ENCODE data around the gene FAM204A.

FAM204A gene

DNA sequence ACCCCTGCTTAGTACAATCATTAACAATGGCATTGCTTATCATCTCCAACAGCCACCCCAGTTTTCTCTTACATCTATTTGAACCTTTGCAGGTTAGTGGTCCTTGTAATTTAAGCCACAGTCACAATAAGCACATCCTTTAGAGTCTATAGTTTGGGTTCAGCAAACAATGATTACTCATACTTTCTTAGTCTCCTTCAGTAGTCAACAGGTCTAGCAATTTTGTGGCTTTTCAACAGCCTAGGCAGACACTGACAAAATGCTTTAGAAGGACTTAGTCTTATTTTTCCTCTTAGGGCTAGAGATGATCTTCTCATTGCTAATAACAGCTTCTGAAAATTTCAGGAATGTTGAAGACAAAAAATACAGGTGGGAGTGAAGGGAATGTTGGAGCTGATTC lies 32.3 kb upstream of the FAM204A start:
- no peaks in the 10 kb centered on the region for H4K20me1 ChIP-seq (ENCODE audit: control insufficient read depth, insufficient read depth, low read depth, low read length)
- no peaks in the 10 kb centered on the region for H3K4me1 ChIP-seq (ENCODE audit: control insufficient read depth, low read length)
- no peak overlapping the region for H3K4me2 ChIP-seq (ENCODE audit: low read length)
- H3K36me3 ChIP-seq (ENCODE audit: control insufficient read depth, low read length): no peaks in the 10 kb centered on the region
- no peaks in the 10 kb centered on the region for H3K9me3 ChIP-seq (ENCODE audit: control insufficient read depth, insufficient read depth, low read length)
- H3K27ac ChIP-seq (ENCODE audit: low read depth, low read length): no peak overlapping the region
- H3F3A ChIP-seq (ENCODE audit: control insufficient read depth, insufficient read depth): no peaks in the 10 kb centered on the region
- no peak overlapping the region for H3K4me3 ChIP-seq (ENCODE audit: low read length)
- peaks cover 12% of the 10 kb centered on the region; the same call in 1 of the 2 replicates for H3K27me3 ChIP-seq (ENCODE audit: control insufficient read depth, low read length)
- no peaks in the 10 kb centered on the region for H3K79me2 ChIP-seq (ENCODE audit: control insufficient read depth, low read length)
- TF ChIP-seq, protein P1, sequence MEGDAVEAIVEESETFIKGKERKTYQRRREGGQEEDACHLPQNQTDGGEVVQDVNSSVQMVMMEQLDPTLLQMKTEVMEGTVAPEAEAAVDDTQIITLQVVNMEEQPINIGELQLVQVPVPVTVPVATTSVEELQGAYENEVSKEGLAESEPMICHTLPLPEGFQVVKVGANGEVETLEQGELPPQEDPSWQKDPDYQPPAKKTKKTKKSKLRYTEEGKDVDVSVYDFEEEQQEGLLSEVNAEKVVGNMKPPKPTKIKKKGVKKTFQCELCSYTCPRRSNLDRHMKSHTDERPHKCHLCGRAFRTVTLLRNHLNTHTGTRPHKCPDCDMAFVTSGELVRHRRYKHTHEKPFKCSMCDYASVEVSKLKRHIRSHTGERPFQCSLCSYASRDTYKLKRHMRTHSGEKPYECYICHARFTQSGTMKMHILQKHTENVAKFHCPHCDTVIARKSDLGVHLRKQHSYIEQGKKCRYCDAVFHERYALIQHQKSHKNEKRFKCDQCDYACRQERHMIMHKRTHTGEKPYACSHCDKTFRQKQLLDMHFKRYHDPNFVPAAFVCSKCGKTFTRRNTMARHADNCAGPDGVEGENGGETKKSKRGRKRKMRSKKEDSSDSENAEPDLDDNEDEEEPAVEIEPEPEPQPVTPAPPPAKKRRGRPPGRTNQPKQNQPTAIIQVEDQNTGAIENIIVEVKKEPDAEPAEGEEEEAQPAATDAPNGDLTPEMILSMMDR (IDR thresholded peaks at IDR 0.05; ENCODE audit: low read depth, low read length, poor library complexity, severe bottlenecking): no peak
- TF ChIP-seq EZH2phosphoT487 (IDR thresholded peaks at IDR 0.05; ENCODE audit: borderline replicate concordance, low read length): no peak
- no peaks in the 10 kb centered on the region for H3K9me2 ChIP-seq (replicated peaks; ENCODE audit: control insufficient read depth, low read length)

DNA sequence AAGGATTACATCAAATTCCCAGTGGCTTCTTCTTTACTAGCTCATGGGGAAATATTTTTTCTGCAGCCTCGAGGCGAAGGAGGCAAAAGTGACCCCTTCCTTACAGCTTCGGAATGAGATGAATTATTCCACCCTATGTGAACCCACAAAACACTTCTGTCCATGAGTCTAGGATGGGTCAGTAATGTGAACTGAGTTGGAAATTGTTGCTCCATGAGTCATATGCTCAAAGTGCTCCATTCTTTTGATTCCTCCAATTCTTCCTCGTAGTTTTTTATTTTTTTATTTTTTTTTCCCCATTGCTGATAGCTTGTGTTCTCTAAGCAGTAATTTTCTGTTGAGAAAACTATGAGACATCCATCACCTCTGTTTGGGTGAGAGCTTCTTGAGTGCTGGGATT lies 31.7 kb upstream of the FAM204A start:
- Histone ChIP-seq H3K27ac (ENCODE audit: low read depth, low read length) (no peak overlapping the region), H3K79me2 (ENCODE audit: control insufficient read depth, low read length) (no peaks in the 10 kb centered on the region), H3K36me3 (ENCODE audit: control insufficient read depth, low read length) (no peaks in the 10 kb centered on the region), H3K4me1 (ENCODE audit: control insufficient read depth, low read length) (no peaks in the 10 kb centered on the region), H3K27me3 (ENCODE audit: control insufficient read depth, low read length) (peaks cover 12% of the 10 kb centered on the region; the same call in 1 of the 2 replicates), H3K4me3 (ENCODE audit: low read length) (no peak overlapping the region), H3K4me2 (ENCODE audit: low read length) (no peak overlapping the region), H3K9me2 (replicated peaks; ENCODE audit: control insufficient read depth, low read length) (no peaks in the 10 kb centered on the region), H3F3A (ENCODE audit: control insufficient read depth, insufficient read depth) (no peaks in the 10 kb centered on the region), H4K20me1 (ENCODE audit: control insufficient read depth, insufficient read depth, low read depth, low read length) (no peaks in the 10 kb centered on the region), H3K9me3 (ENCODE audit: control insufficient read depth, insufficient read depth, low read length) (no peaks in the 10 kb centered on the region)
- TF ChIP-seq, protein P1 (IDR thresholded peaks at IDR 0.05; ENCODE audit: low read depth, low read length, poor library complexity, severe bottlenecking): no peak
- no peak for TF ChIP-seq EZH2phosphoT487 (IDR thresholded peaks at IDR 0.05; ENCODE audit: borderline replicate concordance, low read length)

DNA sequence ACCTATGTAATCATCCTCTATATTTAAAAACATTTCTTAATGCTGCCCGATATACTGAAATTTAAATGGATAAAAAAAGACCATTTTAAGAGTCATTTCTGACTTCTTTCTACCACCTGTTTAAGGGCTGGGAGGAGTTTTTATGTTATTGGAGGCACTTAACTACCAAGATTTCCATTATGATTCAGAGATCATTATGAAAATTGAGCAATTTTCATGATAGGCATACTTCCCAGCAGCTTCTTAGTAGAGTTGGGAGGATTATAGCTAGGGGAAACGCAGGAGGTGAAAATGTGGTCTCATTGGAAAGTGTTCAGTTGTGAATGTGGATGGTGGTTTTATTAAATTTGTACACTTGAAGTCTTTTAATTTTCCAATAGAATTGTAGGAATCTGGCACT lies 28.4 kb upstream of the FAM204A start:
- Histone ChIP-seq H3K9me2 (replicated peaks; ENCODE audit: control insufficient read depth, low read length) (no peaks in the 10 kb centered on the region), H3K4me3 (ENCODE audit: low read length) (no peak overlapping the region), H3K27me3 (ENCODE audit: control insufficient read depth, low read length) (peaks cover 12% of the 10 kb centered on the region; the same call in 1 of the 2 replicates), H3K9me3 (ENCODE audit: control insufficient read depth, insufficient read depth, low read length) (no peaks in the 10 kb centered on the region), H3K36me3 (ENCODE audit: control insufficient read depth, low read length) (no peaks in the 10 kb centered on the region), H3K27ac (ENCODE audit: low read depth, low read length) (no peak overlapping the region), H4K20me1 (ENCODE audit: control insufficient read depth, insufficient read depth, low read depth, low read length) (no peaks in the 10 kb centered on the region), H3K4me1 (ENCODE audit: control insufficient read depth, low read length) (no peaks in the 10 kb centered on the region), H3F3A (ENCODE audit: control insufficient read depth, insufficient read depth) (no peaks in the 10 kb centered on the region), H3K4me2 (ENCODE audit: low read length) (no peak overlapping the region), H3K79me2 (ENCODE audit: control insufficient read depth, low read length) (no peaks in the 10 kb centered on the region)
- TF ChIP-seq EZH2phosphoT487 (IDR thresholded peaks at IDR 0.05; ENCODE audit: borderline replicate concordance, low read length): no peak
- TF ChIP-seq, protein P1 (IDR thresholded peaks at IDR 0.05; ENCODE audit: low read depth, low read length, poor library complexity, severe bottlenecking): no peak
